Body of pancreas (tissue), 4 donors: ENCODE data around the gene VMAC.

Experiments
- CTCF ChIP-seq, 7 experiments: fragments of 450-650 bp in 4 of 7; fragments of 200-600 bp in 3 of 7; sonication (generic) in 3 of 7; IDR thresholded peaks; one replicate each; pipeline ENCODE4 v1.5.1; 2016 to 2019; ENCODE audit warnings: antibody characterized with exemption in 7 of 7
- POLR2A ChIP-seq, 3 donors: fragments of 450-650 bp; IDR thresholded peaks; one replicate each; pipeline ENCODE4 v1.6.1; 2016; ENCODE audit warnings: antibody characterized with exemption in 3 of 3, mild to moderate bottlenecking in 2 of 3

DNA sequence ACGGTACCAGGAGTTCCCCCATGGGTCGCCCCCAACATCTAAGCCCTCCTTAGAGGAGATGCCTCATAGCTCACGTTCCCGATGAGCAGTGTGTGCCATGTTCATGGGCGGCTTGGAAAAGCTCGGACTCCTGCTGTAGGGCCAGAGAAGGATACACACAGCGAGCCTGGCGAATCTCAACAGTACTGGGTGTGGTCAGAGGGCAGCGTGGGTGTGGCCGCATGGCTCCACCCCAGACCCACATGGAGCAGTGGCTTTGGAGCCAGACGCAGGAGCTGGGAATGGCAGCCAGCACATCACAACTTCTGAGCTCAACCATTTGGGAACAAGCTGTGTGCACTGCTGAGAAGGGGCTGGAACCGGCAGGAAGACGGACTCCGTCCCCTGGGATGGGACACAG, 25.0 kb downstream of the VMAC start:
- no peak for TF ChIP-seq POLR2A (IDR thresholded peaks at IDR 0.05)
- TF ChIP-seq CTCF (IDR thresholded peaks at IDR 0.05): no peak
